DOHH2 (cell line): ENCODE results near the gene PTPN2.

Experiments used
- EZH2phosphoT487 ChIP-seq: fragments of 200-600 bp; sonication (generic); IDR thresholded peaks from 2 replicates; pipeline ENCODE4 v1.6.1; 2017; ENCODE audit warnings: borderline replicate concordance, mild to moderate bottlenecking, antibody characterized with exemption, low read length, moderate library complexity, mixed read lengths
- TF ChIP-seq, protein P1 (sequence below): fragments of 200-600 bp; sonication (generic); IDR thresholded peaks from one replicate; pipeline ENCODE4 v1.5.1; 2014; ENCODE audit warnings: antibody characterized with exemption, mild to moderate bottlenecking, low read depth, low read length; ENCODE audit not compliant: poor library complexity, severe bottlenecking

GRCh38 chr18:12841070-12841469, 43.0 kb downstream of the PTPN2 start:
- TF ChIP-seq, protein P1, sequence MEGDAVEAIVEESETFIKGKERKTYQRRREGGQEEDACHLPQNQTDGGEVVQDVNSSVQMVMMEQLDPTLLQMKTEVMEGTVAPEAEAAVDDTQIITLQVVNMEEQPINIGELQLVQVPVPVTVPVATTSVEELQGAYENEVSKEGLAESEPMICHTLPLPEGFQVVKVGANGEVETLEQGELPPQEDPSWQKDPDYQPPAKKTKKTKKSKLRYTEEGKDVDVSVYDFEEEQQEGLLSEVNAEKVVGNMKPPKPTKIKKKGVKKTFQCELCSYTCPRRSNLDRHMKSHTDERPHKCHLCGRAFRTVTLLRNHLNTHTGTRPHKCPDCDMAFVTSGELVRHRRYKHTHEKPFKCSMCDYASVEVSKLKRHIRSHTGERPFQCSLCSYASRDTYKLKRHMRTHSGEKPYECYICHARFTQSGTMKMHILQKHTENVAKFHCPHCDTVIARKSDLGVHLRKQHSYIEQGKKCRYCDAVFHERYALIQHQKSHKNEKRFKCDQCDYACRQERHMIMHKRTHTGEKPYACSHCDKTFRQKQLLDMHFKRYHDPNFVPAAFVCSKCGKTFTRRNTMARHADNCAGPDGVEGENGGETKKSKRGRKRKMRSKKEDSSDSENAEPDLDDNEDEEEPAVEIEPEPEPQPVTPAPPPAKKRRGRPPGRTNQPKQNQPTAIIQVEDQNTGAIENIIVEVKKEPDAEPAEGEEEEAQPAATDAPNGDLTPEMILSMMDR: no peak
- no peak for TF ChIP-seq EZH2phosphoT487
